BJ (cell line): Measurements from ENCODE around the gene C11orf97. TPM values are rescaled to one million over a fixed set of nuclear protein-coding genes. Genes with fewer than 3 reads are reported as not detected.
"Not testable (repeated sequence)": the region's sequence is repeated elsewhere in the genome, so short reads cannot be mapped to it uniquely, and the experiment has no call there.

Source experiments
- CTCF ChIA-PET: fragments of 350-600 bp; formaldehyde crosslinking; extraction: SDS; loops from one replicate; lab custom pipeline; 2021; ENCODE audit warnings: antibody characterized with exemption, inconsistent platforms; lab: Yijun Ruan, JAX
- POLR2A ChIA-PET: fragments of 300-600 bp; sonication (Branson Sonifier 250); formaldehyde crosslinking; extraction: SDS; loops from one replicate; lab custom pipeline; 2021; ENCODE audit warnings: antibody characterized with exemption; lab: Charles Lee
- DNase-seq: peaks from one replicate; pipeline ENCODE4 v3.0.0-alpha.2; 2011; ENCODE audit warnings: low read depth
- H3K27me3 ChIP-seq: 2 replicates; pipeline ENCODE4 v1.6.0; 2011; ENCODE audit warnings: low read length; ENCODE audit not compliant: control insufficient read depth, insufficient read depth
- H3K36me3 ChIP-seq: 2 replicates; pipeline ENCODE4 v1.5.1; 2011; ENCODE audit warnings: low read length; ENCODE audit not compliant: control insufficient read depth, insufficient read depth
- H3K4me3 ChIP-seq: 2 replicates; pipeline ENCODE4 v1.5.1; 2011; ENCODE audit warnings: low read depth, mild to moderate bottlenecking, control low read depth, low read length
- CTCF ChIP-seq: IDR thresholded peaks from 2 replicates; pipeline ENCODE4 v1.5.1; 2011; ENCODE audit warnings: low read depth, mild to moderate bottlenecking, control low read depth, inconsistent platforms, low read length, moderate library complexity; ENCODE audit not compliant: insufficient read depth
- polyA plus RNA-seq: library from polyadenylated mRNA; depleted of rRNA; stranded (reverse); fragments of >200 nt; gene quantifications from 2 replicates; pipeline ENCODE4 v1.2.3, GENCODE V29; 2011; rRNA removed
- small RNA-seq: library from RNA; depleted of rRNA; stranded (forward); fragments of <200 nt; gene quantifications from one replicate; pipeline ENCODE3, GENCODE V24; 2012; ENCODE audit warnings: low replicate concordance, low read depth; ENCODE audit not compliant: insufficient read length

C11orf97 gene
- polyA plus RNA-seq, 1 experiment, result not detected

GRCh38 chr11:94568717-94569116 is 56.5 kb downstream of the C11orf97 start:
- no peaks in the 10 kb centered on the region for H3K36me3 ChIP-seq
- CTCF ChIA-PET, result interaction anchor here (1.4 kb wide), 1 partner anchor 50 kb away, joined by 3 read pairs; no protein-coding TSS in a partner anchor
- no peak for TF ChIP-seq CTCF
- DNase-seq, result no peak
- POLR2A ChIA-PET, result no interaction called here
- no peak overlapping the region for H3K4me3 ChIP-seq
- no peaks in the 10 kb centered on the region for H3K27me3 ChIP-seq

GRCh38 chr11:94572975-94573374 is 60.7 kb downstream of the C11orf97 start:
- CTCF ChIA-PET, H3K27me3 ChIP-seq, H3K4me3 ChIP-seq, POLR2A ChIA-PET, H3K36me3 ChIP-seq, DNase-seq: not testable (repeated sequence)

- ChIA-PET CTCF (interaction anchor here (0.7 to 2.1 kb wide), 8 partner anchors 9 to 679 kb away, joined by 3 to 9 read pairs (median 3); no protein-coding TSS in a partner anchor), POLR2A (no interaction called here)
- Histone ChIP-seq H3K27me3 (no peaks in the 10 kb centered on the region), H3K4me3 (peak overlapping the region; percentile 29), H3K36me3 (no peaks in the 10 kb centered on the region)
- TF ChIP-seq CTCF, result no peak
- DNase-seq, result peak; percentile 71
Observed at GRCh38 chr11:94574193-94574961, 62.1 kb downstream of the C11orf97 start.

- TF ChIP-seq CTCF, result no peak
- no peaks in the 10 kb centered on the region for H3K27me3 ChIP-seq
Observed at GRCh38 chr11:94576306-94576705, 64.0 kb downstream of the C11orf97 start.

GRCh38 chr11:94577841-94578240 is 65.6 kb downstream of the C11orf97 start:
- ChIA-PET CTCF (no interaction called here), POLR2A (no interaction called here)
- Histone ChIP-seq H3K4me3 (no peak overlapping the region), H3K36me3 (no peaks in the 10 kb centered on the region), H3K27me3 (no peaks in the 10 kb centered on the region)
- DNase-seq, result no peak
- no peak for TF ChIP-seq CTCF

More at GRCh38 chr11:94576306-94576705, 64.0 kb downstream of the C11orf97 start:
- ChIA-PET POLR2A (no interaction called here), CTCF (interaction anchor here (0.6 kb wide), 1 partner anchor 10 kb away, joined by 3 read pairs; no protein-coding TSS in a partner anchor)
- Histone ChIP-seq H3K4me3 (no peak overlapping the region), H3K36me3 (no peaks in the 10 kb centered on the region)
- no peak for DNase-seq

Small RNAs within 50 kb of the gene (small RNA-seq; reads per million reads assigned to genes)
- gene MIR548L, result 4.0 reads per million, percentile 53 among the genes with 10 or more reads in this experiment

Other genes with a start within 250 kb of the C11orf97 start
- not detected in 2 replicates for gene IZUMO1R, start 207.9 kb upstream of the C11orf97 start, polyA plus RNA-seq
- 0.04 TPM in 1 of 2 replicates, not detected in the other for gene GPR83, start 111.0 kb upstream of the C11orf97 start, polyA plus RNA-seq
- gene MRE11, start 18.6 kb upstream of the C11orf97 start, polyA plus RNA-seq, result 2.6 and 7.8 TPM in 2 replicates
- 8.1 and 13.2 TPM in 2 replicates for gene ANKRD49, start 18.5 kb upstream of the C11orf97 start, polyA plus RNA-seq
- gene FUT4, start 31.5 kb downstream of the C11orf97 start, polyA plus RNA-seq, result 1.9 and 2.3 TPM in 2 replicates
- 1.6 and 2.7 TPM in 2 replicates for gene PIWIL4, start 54.9 kb downstream of the C11orf97 start, polyA plus RNA-seq